Muscle of arm (tissue), 12 donors: ENCODE measurements around the gene TCF7L2. TPM values are rescaled to one million over a fixed set of nuclear protein-coding genes. Genes with fewer than 3 reads are reported as not detected.
"Not testable (repeated sequence)": the region's sequence is repeated elsewhere in the genome, so short reads cannot be mapped to it uniquely, and the experiment has no call there.

Experiments
- DNase-seq: peaks from one replicate; pipeline ENCODE4 v3.0.0-alpha.2; 2013
- polyA plus RNA-seq, 12 donors: library from polyadenylated mRNA; unstranded; fragments of 120-200 nt; gene quantifications; one replicate each; pipeline ENCODE4 v1.2.1, GENCODE V29; 2013; ENCODE audit not compliant: insufficient read length in 12 of 12

The TCF7L2 gene
- polyA plus RNA-seq, 12 donors, result 37.6 to 122 (median 51.4) TPM; not detected in 1

- no peak for DNase-seq
Measured at GRCh38 chr10:113093188-113094113, 143.4 kb downstream of the TCF7L2 start.

- DNase-seq, result no peak
Measured at GRCh38 chr10:113094114-113094486, 144.1 kb downstream of the TCF7L2 start.

DNA sequence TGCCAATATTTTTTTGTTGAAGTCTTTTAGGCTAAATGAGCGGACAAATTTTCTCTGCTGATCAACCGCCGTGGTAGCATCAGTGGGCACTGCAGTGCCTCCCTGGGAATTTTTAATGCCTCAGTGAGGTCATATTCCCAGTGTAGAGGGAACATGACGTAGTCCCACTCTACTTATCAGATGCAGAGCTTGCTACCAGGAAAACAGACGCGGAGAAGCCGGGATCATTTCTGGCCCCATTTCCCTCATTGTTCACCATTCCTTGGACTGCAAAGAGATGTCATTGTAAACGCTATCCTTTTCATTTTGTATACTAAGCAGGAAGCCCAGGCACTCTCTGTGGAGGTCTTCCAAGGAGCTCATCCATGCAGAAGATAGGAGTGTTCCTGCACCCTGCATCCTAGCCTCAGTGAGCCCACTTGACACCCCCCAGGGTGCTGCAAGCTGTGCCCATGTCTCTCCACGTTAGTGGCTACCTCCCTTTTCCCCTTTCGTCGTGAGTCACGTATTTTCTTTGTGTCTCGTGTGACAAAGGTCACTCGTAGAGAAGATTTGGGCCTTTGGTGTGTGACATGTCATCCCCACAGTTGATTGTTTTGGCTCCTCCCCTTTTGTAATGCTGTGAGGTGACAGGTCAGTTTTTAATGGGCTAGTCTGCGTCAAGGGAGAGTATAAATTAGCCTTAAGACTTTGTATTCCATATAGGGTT lies 145.5 kb downstream of the TCF7L2 start:
- DNase-seq, result no peak

GRCh38 chr10:113096128-113096996 lies 146.3 kb downstream of the TCF7L2 start:
- DNase-seq, result peak; percentile 63

- DNase-seq, result no peak
Measured at GRCh38 chr10:113097036-113097435, 147.0 kb downstream of the TCF7L2 start.

- DNase-seq, result no peak
Measured at GRCh38 chr10:113099431-113100183, 149.6 kb downstream of the TCF7L2 start.

DNA sequence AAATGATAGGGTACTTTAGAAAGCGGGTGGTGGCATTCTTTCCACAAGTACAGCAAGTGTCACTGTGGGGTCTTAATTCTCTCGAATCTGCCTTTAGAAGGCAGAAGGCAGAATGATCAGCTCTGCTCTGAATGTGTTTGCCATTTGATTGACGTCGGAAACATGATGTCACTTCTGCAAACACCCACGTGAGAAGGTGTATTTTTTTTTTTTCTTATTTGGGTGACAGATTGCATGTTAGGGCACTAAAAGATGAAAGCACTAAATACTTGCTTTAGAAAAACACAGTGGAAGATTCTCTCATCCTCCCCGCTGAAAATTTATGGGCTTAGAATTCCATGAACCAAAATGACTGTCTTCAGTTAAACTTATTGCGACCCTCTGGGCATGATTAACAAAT lies 150.2 kb downstream of the TCF7L2 start:
- DNase-seq, result no peak

- no peak for DNase-seq
Measured at GRCh38 chr10:113103131-113103840, 153.2 kb downstream of the TCF7L2 start.

DNA sequence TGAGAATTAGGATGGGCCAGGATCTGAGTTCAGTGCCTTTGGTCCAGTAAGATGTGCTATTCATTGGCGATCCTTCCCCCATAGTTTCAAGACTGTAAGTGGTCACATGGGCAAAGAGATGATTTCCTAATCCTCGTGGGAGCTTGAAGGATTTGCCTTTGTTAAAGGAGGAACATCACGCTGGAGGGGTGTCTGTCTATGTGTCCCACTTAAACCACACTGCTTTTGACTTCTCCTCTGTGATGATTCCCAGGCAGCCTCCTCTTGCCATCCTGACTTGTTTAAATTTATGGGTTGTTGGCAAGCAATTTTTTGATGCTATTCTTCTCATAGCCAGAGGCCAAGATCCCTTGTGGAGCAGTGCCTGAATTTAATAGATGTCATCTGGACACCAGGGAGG lies 154.0 kb downstream of the TCF7L2 start:
- DNase-seq, result no peak

DNA sequence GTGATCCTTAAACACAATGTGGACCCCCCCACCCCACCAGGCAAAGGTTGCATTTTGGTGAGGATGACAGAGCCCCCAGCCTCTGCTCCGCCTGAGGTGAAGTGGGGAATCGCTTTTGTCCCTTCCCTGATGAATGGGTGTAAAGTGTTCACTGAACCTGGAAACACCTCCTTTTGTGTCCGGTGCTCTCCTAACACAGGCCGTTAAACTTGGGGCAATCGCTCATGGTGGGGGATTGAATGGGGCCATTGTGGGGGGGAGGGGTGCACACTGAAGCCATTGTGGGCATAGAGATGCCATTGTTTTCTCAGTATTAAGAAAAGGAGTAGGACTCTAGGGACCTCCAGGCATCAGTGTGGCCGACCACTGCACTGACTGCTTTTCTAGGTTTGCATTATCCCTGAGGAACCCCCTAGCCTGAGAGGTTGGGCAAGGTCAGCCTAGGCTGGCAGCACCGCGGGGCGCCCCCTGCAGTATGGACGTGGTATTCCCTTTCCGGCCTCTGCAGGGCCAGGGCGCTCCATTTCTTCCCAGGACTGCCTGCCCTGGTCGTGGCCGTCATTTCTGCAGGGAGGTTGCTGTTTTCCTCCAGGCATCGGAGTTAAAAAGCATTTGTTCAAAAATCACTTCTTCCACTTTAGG lies 158.3 kb downstream of the TCF7L2 start:
- DNase-seq, result no peak

DNA sequence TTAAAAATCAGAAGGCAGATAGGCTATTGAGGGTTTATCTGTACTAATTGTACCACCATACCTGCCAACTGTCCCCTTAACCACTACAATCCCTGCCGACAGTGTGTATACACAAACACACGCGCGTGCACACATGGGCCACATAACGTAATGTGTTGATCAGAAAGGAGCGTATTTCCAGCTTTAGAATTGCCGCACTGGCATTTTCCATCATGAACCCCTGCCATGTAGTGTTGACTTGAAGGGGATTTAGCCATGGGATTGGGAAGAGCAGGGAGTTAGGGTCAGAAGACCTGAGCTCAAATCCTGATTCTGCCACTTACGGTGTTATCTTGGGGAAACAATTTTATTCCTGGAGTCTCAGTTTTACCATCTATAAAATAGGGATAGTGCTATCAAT lies 158.9 kb downstream of the TCF7L2 start:
- no peak for DNase-seq

DNA sequence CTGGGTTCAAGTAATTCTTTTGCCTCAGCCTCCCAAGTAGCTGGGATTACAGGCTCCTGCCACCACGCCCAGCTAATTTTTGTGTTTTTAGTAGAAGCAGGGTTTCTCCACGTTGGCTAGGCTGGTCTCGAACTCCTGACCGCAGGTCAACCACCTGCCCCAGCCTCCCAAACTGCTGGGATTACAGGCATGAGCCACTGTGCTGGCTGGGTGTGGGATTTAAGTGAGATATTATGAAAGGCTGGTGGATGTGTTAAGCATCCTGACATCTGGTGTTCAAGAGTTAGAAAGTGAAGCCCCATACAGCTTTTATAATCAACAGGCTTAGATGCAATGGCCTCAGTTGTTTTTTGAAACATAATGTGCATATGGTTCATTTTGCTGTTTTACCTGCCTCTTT lies 159.4 kb downstream of the TCF7L2 start:
- not testable (repeated sequence) for DNase-seq

DNA sequence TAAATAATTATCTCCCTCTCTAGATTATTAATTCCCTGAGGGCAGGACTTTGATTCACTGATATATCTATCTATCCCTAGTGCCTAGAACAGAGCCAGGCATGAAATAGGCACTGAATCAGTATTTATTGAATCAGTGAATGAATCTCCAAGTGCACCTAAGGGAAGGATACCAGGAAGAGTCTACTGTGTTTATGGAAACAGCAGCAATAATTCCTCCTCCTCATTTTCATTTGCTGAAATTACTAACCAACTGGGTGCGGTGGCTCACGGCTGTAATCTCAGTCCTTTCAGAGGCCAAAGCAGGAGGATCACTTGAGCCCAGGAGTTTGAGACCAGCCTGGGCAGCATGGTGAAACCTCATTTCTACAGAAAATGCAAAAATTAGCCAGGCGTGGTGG lies 161.2 kb downstream of the TCF7L2 start:
- DNase-seq, result no peak

GRCh38 chr10:113111900-113112853 lies 162.1 kb downstream of the TCF7L2 start:
- DNase-seq, result no peak

DNA sequence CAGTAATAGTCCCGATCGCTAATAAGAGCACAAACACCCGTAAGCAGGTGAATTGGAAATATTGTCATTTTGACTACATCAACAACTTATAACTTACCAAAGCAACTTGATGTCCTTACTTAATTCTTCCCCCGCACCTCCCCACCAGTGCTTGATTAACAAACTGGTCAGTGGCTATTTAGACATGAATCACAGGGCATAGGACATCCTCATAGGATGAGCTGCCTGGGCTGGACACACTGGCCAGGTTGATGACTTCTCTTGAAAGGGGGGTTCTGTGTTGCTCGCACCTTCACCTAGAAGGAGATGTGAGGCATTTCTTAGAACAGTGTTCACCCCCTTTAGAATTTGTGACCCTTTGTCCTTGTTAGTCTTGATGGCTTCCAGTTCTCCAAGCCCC lies 163.2 kb downstream of the TCF7L2 start:
- no peak for DNase-seq

DNA sequence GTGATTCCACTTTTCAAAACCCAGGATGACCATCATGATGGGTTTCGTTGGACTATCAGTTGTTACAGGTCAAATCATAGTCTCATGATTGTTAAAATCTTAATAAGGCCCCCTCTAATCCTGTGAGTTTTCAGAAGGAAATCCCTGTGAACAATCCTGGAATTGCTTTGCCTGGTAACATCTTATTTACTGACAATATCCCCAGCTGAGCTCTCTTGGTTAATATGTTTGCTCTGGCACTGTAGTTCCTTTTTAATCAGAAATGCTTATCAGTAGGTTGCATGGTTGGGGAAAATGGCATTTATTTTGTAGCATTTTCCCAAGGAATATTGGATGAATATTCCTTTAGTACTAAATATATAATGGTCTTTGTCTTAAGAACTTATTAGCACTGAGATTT lies 163.9 kb downstream of the TCF7L2 start:
- DNase-seq, result no peak

GRCh38 chr10:113115556-113115955 lies 165.5 kb downstream of the TCF7L2 start:
- DNase-seq, result no peak

DNA sequence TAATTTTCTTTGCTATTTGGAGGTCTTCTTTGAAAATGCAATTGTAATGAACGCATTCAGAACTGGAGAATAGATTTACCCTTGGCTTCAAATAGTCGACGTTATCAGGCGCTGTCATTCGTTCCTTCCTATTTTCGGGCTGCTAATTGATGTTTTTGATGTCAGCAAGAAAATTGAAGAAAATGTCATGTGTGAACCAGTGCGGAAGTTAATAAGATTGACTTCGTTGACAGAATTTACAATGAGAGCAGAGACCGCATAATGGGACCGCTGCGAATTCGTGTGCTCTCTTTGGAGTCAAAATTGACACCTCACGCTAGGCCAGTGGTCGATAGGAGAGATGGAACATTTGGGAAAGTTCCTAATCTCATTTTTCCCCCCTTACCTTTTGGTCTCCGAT lies 168.8 kb downstream of the TCF7L2 start:
- no peak for DNase-seq

- no peak for DNase-seq
Measured at GRCh38 chr10:113119801-113120200, 169.8 kb downstream of the TCF7L2 start.
